ENCODE results near the gene DMRTA1.

DNA sequence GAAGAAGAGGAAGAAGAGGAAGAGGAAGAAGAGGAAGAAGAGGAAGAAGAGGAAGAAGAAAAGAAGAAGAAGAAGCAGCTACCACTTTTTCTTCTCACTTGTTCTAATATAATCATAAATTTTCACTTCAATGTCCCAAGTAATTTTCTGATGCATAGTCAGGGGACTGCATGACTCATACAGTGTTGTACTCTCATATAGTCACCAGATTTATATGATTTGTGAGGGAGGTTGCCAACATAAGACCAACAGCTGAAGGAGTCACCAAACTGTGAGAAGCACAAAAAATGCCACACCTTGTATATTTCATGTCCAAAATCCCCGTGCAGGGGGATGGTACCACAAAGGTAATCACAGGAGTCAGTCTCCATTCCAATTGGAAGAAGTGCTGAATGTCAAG is 32.7 kb upstream of the DMRTA1 start:
- no peak for TF ChIP-seq POLR2A (IDR thresholded peaks at IDR 0.05)
- TF ChIP-seq, protein P1, sequence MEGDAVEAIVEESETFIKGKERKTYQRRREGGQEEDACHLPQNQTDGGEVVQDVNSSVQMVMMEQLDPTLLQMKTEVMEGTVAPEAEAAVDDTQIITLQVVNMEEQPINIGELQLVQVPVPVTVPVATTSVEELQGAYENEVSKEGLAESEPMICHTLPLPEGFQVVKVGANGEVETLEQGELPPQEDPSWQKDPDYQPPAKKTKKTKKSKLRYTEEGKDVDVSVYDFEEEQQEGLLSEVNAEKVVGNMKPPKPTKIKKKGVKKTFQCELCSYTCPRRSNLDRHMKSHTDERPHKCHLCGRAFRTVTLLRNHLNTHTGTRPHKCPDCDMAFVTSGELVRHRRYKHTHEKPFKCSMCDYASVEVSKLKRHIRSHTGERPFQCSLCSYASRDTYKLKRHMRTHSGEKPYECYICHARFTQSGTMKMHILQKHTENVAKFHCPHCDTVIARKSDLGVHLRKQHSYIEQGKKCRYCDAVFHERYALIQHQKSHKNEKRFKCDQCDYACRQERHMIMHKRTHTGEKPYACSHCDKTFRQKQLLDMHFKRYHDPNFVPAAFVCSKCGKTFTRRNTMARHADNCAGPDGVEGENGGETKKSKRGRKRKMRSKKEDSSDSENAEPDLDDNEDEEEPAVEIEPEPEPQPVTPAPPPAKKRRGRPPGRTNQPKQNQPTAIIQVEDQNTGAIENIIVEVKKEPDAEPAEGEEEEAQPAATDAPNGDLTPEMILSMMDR (IDR thresholded peaks at IDR 0.05): no peak

All from Peyer's patch (tissue), 4 donors.